A549 treated with Hydrocortisone at 1 μM for 4 hours (cell line): Measurements from ENCODE around the gene FGD2. TPM values are rescaled to one million over a fixed set of nuclear protein-coding genes. Genes with fewer than 3 reads are reported as not detected.

Source experiments
- total RNA-seq: library from RNA; stranded (reverse); fragments of 200-300 nt; extraction: Qiagen RNA extraction; gene quantifications from 5 replicates; pipeline ENCODE4 v1.2.3, GENCODE V29; 2022

Gene FGD2, protein sequence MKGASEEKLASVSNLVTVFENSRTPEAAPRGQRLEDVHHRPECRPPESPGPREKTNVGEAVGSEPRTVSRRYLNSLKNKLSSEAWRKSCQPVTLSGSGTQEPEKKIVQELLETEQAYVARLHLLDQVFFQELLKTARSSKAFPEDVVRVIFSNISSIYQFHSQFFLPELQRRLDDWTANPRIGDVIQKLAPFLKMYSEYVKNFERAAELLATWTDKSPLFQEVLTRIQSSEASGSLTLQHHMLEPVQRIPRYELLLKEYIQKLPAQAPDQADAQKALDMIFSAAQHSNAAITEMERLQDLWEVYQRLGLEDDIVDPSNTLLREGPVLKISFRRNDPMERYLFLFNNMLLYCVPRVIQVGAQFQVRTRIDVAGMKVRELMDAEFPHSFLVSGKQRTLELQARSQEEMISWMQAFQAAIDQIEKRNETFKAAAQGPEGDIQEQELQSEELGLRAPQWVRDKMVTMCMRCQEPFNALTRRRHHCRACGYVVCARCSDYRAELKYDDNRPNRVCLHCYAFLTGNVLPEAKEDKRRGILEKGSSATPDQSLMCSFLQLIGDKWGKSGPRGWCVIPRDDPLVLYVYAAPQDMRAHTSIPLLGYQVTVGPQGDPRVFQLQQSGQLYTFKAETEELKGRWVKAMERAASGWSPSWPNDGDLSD
- 0.03 TPM in 1 of 5 replicates, not detected in the others for total RNA-seq

DNA sequence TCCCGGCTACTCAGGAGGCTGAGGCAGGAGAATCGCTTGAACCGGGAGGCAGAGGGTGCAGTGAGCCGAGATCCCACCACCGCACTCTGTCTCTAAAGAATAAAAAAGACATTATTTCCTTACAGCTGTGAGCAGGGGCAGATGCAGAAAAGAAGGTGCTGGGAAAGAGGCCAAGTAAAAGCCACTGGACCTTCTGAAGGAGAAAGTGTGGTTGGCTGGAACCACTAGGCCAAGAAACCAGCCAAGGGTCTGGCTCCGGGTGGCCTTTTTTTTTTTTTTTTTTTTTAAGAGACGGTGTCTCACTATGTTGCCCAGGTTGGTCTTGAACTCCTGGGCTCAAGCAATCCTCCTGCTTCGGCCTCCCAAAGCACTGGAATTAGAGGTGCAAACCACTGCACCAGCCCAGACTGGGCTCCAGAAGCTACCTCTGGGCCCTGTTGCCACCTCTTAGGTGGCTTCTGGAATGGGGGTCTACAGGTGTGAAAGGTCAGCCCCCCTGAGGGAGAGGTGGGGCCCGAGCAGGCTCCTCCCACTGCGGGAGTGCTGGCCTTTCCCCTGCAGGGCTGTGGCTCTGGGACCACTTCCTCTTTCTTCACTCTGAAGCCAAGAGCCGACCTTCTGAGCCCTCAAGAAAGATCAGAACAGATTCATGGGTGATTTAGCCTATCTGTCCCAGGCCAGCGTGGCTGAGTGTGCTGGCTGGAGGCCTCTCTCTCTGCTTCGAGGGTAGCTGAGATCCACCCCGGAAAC, at the start of gene FGD2:
Gene FGD2 (plus strand): TSS at position 595 of the 750 bp plus-strand sequence. CDS start 163 bp downstream, outside the sequence.

GRCh38 chr6:36985808-36986703, 19.4 kb upstream of the FGD2 start, which contains the start of gene MTCH1:
TSS of gene MTCH1 (minus strand) at chr6:36986196. CDS start at chr6:36986173, 23 bp downstream.

Other genes with a start within 250 kb of the FGD2 start
- 0.12 to 0.16 TPM (median 0.14 TPM) in 5 replicates for gene CPNE5, start 166.2 kb upstream of the FGD2 start, total RNA-seq
- 42.2 to 48.5 TPM (median 46.1 TPM) in 5 replicates for gene PPIL1, start 130.9 kb upstream of the FGD2 start, total RNA-seq
- gene C6orf89, start 119.7 kb upstream of the FGD2 start, total RNA-seq: 14.5 to 19.4 TPM (median 17.1 TPM) in 5 replicates
- not detected in 5 replicates for gene PI16, start 50.9 kb upstream of the FGD2 start, total RNA-seq
- 119 to 134 TPM (median 133 TPM) in 5 replicates for gene MTCH1, start 19.5 kb upstream of the FGD2 start, total RNA-seq
- 8.6 to 14.6 TPM (median 13.6 TPM) in 5 replicates for gene PIM1, start 164.5 kb downstream of the FGD2 start, total RNA-seq